GM19438 (cell line): ENCODE measurements around the gene PACRG.
A peak's percentile ranks its signal among the peaks of the same experiment; 100 is the strongest.
"Not testable (repeated sequence)": the region's sequence is repeated elsewhere in the genome, so short reads cannot be mapped to it uniquely, and the experiment has no call there.

Experiments used
- ATAC-seq: cut with Tn5 transposase; IDR thresholded peaks from one replicate; pipeline ENCODE4 v1.9.1; 2021; ENCODE audit warnings: low read depth; ENCODE audit not compliant: unreplicated experiment

Gene PACRG

GRCh38 chr6:162727322-162728182 lies at the start of gene PACRG, which contains the start of gene PRKN:
PACRG (plus strand) TSS chr6:162727974.
PRKN (minus strand) TSS chr6:162727766.
- peak; percentile 97 for ATAC-seq

GRCh38 chr6:162678896-162679295 lies 48.9 kb upstream of the PACRG start:
- ATAC-seq: not testable (repeated sequence)

- no peak for ATAC-seq
These were observed 48.1 kb upstream of the PACRG start for GRCh38 chr6:162679681-162680080.

GRCh38 chr6:162680367-162680766 lies 47.4 kb upstream of the PACRG start:
- no peak for ATAC-seq

GRCh38 chr6:162680871-162681270 lies 46.9 kb upstream of the PACRG start:
- no peak for ATAC-seq

GRCh38 chr6:162681447-162681846 lies 46.3 kb upstream of the PACRG start:
- ATAC-seq: no peak

- ATAC-seq: no peak
These were observed 44.6 kb upstream of the PACRG start for GRCh38 chr6:162683135-162683534.

- no peak for ATAC-seq
These were observed 43.7 kb upstream of the PACRG start for GRCh38 chr6:162684052-162684451.

- ATAC-seq: no peak
These were observed 42.8 kb upstream of the PACRG start for GRCh38 chr6:162684961-162685360.

GRCh38 chr6:162685586-162685985 lies 42.2 kb upstream of the PACRG start:
- ATAC-seq: no peak

- no peak for ATAC-seq
These were observed 38.9 kb upstream of the PACRG start for GRCh38 chr6:162688751-162689345.

GRCh38 chr6:162690158-162690557 lies 37.6 kb upstream of the PACRG start:
- no peak for ATAC-seq

- no peak for ATAC-seq
These were observed 29.8 kb upstream of the PACRG start for GRCh38 chr6:162697872-162698403.

- ATAC-seq: no peak
These were observed 29.3 kb upstream of the PACRG start for GRCh38 chr6:162698440-162698839.

GRCh38 chr6:162699961-162700360 lies 27.8 kb upstream of the PACRG start:
- no peak for ATAC-seq

- no peak for ATAC-seq
These were observed 26.8 kb upstream of the PACRG start for GRCh38 chr6:162700966-162701365.

GRCh38 chr6:162701551-162701950 lies 26.2 kb upstream of the PACRG start:
- ATAC-seq: no peak

- no peak for ATAC-seq
These were observed 25.3 kb upstream of the PACRG start for GRCh38 chr6:162702446-162702845.

- no peak for ATAC-seq
These were observed 23.8 kb upstream of the PACRG start for GRCh38 chr6:162704001-162704400.

GRCh38 chr6:162705736-162706135 lies 22.0 kb upstream of the PACRG start:
- ATAC-seq: no peak

GRCh38 chr6:162706232-162706631 lies 21.5 kb upstream of the PACRG start:
- no peak for ATAC-seq

GRCh38 chr6:162708971-162709370 lies 18.8 kb upstream of the PACRG start:
- ATAC-seq: no peak
